Stimulated activated CD8-positive, alpha-beta memory T cell treated with anti-CD3 and anti-CD28 coated beads, Interleukin-12 subunit alpha, Interleukin-12 subunit beta, amount 100 ng/mL, for 24 hours (primary cell): ENCODE measurements around the gene EEF2.
"Not testable (repeated sequence)": the region's sequence is repeated elsewhere in the genome, so short reads cannot be mapped to it uniquely, and the experiment has no call there.

Experiments used
- DNase-seq: peaks from one replicate; pipeline ENCODE4 v3.0.0-alpha.2; 2020; ENCODE audit errors: extremely low read depth

Gene EEF2

GRCh38 chr19:3944018-3944721 is 41.1 kb downstream of the EEF2 start:
- no peak for DNase-seq

GRCh38 chr19:3942790-3943409 is 42.4 kb downstream of the EEF2 start:
- no peak for DNase-seq

GRCh38 chr19:3938300-3938950 is 46.8 kb downstream of the EEF2 start:
- DNase-seq = not testable (repeated sequence)

GRCh38 chr19:3936506-3937442 is 48.5 kb downstream of the EEF2 start:
- DNase-seq = no peak

GRCh38 chr19:3932931-3933810 is 52.1 kb downstream of the EEF2 start, which contains the start of gene NMRK2:
Gene NMRK2, plus strand, starts transcription at chr19:3933069. Its CDS starts 603 bp downstream, at chr19:3933672.
- DNase-seq = no peak

GRCh38 chr19:3931041-3931440 is 54.2 kb downstream of the EEF2 start:
- no peak for DNase-seq
